Neural crest cell (in vitro differentiated cells): ENCODE data around the gene IZUMO1R. TPM values are rescaled to one million over a fixed set of nuclear protein-coding genes. Genes with fewer than 3 reads are reported as not detected.

Experiments
- DNase-seq: peaks from one replicate; pipeline ENCODE4 v3.0.0; 2021; ENCODE audit warnings: low read depth, mixed read lengths, low spot score
- H3K27ac Mint-ChIP-seq: one replicate; pipeline ENCODE4 v1.8.0; 2021; ENCODE audit warnings: mild to moderate bottlenecking, mixed read lengths; ENCODE audit not compliant: unreplicated experiment
- H3K27me3 Mint-ChIP-seq: 2 replicates; pipeline ENCODE4 v1.8.0; 2021; ENCODE audit warnings: low read depth, mild to moderate bottlenecking, mixed read lengths
- H3K36me3 Mint-ChIP-seq: 2 replicates; pipeline ENCODE4 v1.8.0; 2021; ENCODE audit warnings: low read depth, mild to moderate bottlenecking, mixed read lengths
- H3K4me1 Mint-ChIP-seq: 2 replicates; pipeline ENCODE4 v1.8.0; 2021; ENCODE audit warnings: mixed read lengths
- H3K4me3 Mint-ChIP-seq: one replicate; pipeline ENCODE4 v1.8.0; 2021; ENCODE audit warnings: mild to moderate bottlenecking, mixed read lengths
- H3K9me3 Mint-ChIP-seq: 2 replicates; pipeline ENCODE4 v1.8.0; 2021; ENCODE audit warnings: mixed read lengths
- total RNA-seq: library from RNA; stranded (reverse); gene quantifications from 2 replicates; pipeline ENCODE4 v1.2.1, GENCODE V29; 2021
- TF ChIP-seq, protein P1 (sequence below): fragments of 200-600 bp; sonication (generic); conservative IDR thresholded peaks from 2 replicates; pipeline ENCODE4 v1.5.0; 2021; ENCODE audit warnings: antibody characterized with exemption, mild to moderate bottlenecking

Gene IZUMO1R
- total RNA-seq, 1 donor from 2014 or later = not detected

DNA sequence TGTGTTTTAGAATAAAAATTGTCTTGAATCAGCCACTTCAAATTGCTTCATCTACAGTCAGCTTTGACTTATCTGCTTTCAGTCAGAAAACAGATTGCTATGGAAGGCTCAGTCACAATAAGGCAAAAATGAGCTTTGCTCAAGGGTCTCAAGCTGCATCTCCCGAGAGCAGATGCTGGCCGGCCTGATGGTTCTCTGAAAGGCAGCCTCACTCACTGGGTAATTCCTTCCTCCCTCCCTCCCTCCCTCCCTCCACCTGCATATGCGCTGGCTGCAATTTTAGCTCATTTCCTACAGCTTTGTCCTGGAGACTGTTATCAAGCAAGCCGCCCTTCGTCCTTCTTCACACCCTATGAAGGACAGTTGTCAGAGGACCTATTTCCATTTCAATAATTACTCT is 1.6 kb upstream of the IZUMO1R start:
- Mint-ChIP-seq H3K27ac (no peak overlapping the region), H3K4me3 (no peak overlapping the region), H3K4me1 (peaks cover 4% of the 10 kb centered on the region), H3K27me3 (peaks cover 6% of the 10 kb centered on the region), H3K9me3 (no peaks in the 10 kb centered on the region), H3K36me3 (no peaks in the 10 kb centered on the region)
- TF ChIP-seq, protein P1, sequence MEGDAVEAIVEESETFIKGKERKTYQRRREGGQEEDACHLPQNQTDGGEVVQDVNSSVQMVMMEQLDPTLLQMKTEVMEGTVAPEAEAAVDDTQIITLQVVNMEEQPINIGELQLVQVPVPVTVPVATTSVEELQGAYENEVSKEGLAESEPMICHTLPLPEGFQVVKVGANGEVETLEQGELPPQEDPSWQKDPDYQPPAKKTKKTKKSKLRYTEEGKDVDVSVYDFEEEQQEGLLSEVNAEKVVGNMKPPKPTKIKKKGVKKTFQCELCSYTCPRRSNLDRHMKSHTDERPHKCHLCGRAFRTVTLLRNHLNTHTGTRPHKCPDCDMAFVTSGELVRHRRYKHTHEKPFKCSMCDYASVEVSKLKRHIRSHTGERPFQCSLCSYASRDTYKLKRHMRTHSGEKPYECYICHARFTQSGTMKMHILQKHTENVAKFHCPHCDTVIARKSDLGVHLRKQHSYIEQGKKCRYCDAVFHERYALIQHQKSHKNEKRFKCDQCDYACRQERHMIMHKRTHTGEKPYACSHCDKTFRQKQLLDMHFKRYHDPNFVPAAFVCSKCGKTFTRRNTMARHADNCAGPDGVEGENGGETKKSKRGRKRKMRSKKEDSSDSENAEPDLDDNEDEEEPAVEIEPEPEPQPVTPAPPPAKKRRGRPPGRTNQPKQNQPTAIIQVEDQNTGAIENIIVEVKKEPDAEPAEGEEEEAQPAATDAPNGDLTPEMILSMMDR = no peak
- DNase-seq = no peak

DNA sequence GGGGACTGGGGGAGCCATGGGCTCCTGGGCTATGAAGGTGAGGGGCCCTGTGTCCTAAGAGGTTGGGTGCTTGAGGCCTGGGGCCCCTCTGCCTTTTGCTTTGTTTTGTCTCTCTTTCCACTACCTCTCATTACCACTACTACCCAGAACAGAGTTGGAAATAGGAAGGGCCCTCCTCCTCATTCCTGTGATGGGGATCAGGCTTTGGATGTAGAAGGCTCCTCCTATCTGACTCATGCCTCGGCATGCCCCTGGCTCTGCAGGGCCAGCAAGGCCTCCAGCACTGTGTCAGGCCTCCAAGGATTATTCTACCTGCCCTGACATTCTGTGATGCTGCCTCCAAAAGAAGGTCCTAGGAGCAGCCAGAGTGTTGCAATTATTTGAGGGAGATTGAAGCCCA is 766 bp downstream of the IZUMO1R start:
- TF ChIP-seq, protein P1 = no peak
- no peak for DNase-seq
- no peak overlapping the region for H3K4me3 Mint-ChIP-seq
- H3K9me3 Mint-ChIP-seq = no peaks in the 10 kb centered on the region
- no peaks in the 10 kb centered on the region for H3K36me3 Mint-ChIP-seq
- no peak overlapping the region for H3K27ac Mint-ChIP-seq
- H3K4me1 Mint-ChIP-seq = peaks cover 4% of the 10 kb centered on the region
- peaks cover 6% of the 10 kb centered on the region for H3K27me3 Mint-ChIP-seq

DNA sequence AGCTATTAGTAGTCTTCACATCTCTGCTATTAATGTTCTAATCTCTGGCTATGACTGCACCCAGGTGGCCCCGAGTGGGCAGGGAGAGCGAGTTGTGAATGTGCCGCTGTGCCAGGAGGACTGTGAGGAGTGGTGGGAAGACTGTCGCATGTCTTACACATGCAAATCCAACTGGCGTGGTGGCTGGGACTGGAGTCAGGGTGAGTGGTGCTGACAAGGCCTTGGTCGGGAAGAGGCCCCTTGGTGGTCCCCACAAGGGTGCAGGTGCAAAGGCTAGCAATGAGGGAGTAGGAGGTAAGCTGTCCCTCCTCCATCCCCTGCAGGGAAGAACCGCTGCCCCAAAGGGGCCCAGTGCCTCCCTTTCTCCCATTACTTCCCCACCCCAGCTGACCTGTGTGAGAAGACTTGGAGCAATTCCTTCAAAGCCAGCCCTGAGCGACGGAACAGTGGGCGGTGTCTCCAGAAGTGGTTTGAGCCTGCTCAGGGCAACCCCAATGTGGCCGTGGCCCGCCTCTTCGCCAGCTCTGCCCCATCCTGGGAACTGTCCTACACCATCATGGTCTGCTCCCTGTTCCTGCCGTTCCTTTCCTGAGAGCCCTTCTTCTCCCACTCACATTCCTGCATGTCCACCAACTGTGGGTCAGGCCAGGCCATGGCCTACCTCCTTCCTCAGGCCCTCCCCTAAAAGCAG is 2.9 kb downstream of the IZUMO1R start:
- TF ChIP-seq, protein P1 = no peak
- Mint-ChIP-seq H3K27ac (peak overlapping the region; percentile 7), H3K4me1 (no peaks in the 10 kb centered on the region), H3K36me3 (no peaks in the 10 kb centered on the region), H3K27me3 (peaks cover 4% of the 10 kb centered on the region), H3K4me3 (no peak overlapping the region), H3K9me3 (no peaks in the 10 kb centered on the region)
- no peak for DNase-seq

DNA sequence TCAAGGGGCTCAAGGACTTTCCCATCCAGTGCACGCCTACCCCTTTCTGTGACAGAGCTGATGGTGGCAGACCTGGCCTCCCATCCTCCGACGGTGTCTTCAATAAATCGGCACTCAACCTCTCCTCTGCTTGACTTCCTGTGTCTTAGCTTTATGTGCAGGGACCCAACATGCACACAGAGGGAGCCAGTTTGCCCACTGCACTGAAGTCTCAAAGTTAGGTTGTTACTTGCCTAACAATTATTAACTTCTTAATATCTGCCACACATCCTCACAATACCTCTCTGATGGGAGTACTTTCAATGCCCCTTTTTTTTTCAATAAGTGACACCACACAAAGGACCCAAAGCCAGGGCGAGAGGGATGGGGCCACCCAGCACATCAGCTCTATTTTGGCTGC is 3.6 kb downstream of the IZUMO1R start:
- peak overlapping the region; percentile 75 for H3K27ac Mint-ChIP-seq
- no peaks in the 10 kb centered on the region for H3K4me1 Mint-ChIP-seq
- H3K9me3 Mint-ChIP-seq = no peaks in the 10 kb centered on the region

GRCh38 chr11:94309757-94310156 is 5.4 kb downstream of the IZUMO1R start:
- Mint-ChIP-seq H3K4me3 (no peak overlapping the region), H3K9me3 (no peaks in the 10 kb centered on the region), H3K36me3 (no peaks in the 10 kb centered on the region), H3K27ac (no peak overlapping the region), H3K27me3 (peaks cover 5% of the 10 kb centered on the region), H3K4me1 (no peaks in the 10 kb centered on the region)
- TF ChIP-seq, protein P1 = no peak
- no peak for DNase-seq

More for the DNA sequence above, 3.6 kb downstream of the IZUMO1R start:
- peaks cover 3% of the 10 kb centered on the region for H3K27me3 Mint-ChIP-seq
- H3K4me3 Mint-ChIP-seq = no peak overlapping the region
- no peak for DNase-seq
- TF ChIP-seq, protein P1 = no peak
- no peaks in the 10 kb centered on the region for H3K36me3 Mint-ChIP-seq
